ENCODE data around the gene ASIC1. TPM values are rescaled to one million over a fixed set of nuclear protein-coding genes. Genes with fewer than 3 reads are reported as not detected.

Gene ASIC1
- total RNA-seq, 3 donors from 2014 or later: 2.8 to 8.4 (median 7.7) TPM

Other genes starting within 250 kb of the ASIC1 start
- 1 to 10 TPM; 6.3 to 7.7 (median 6.8) TPM for gene NCKAP5L, start 229.2 kb upstream of the ASIC1 start, total RNA-seq
- gene BCDIN3D, start 214.5 kb upstream of the ASIC1 start, total RNA-seq: 1 to 10 TPM; 4.2 to 6.0 (median 4.3) TPM
- gene FAIM2, start 153.7 kb upstream of the ASIC1 start, total RNA-seq: under 1 TPM in 2 of 3 donors, not detected in 1; 0.16 to 0.54 TPM
- gene AQP2, start 106.9 kb upstream of the ASIC1 start, total RNA-seq: not detected
- gene AQP5, start 95.7 kb upstream of the ASIC1 start, total RNA-seq: not detected
- not detected for gene AQP6, start 84.6 kb upstream of the ASIC1 start, total RNA-seq
- 10 to 100 TPM; 22.6 to 26.0 (median 25.6) TPM for gene RACGAP1, start 32.1 kb upstream of the ASIC1 start, total RNA-seq
- 10 to 100 TPM; 85.8 to 99.4 (median 97.6) TPM for gene SMARCD1, start 27.7 kb downstream of the ASIC1 start, total RNA-seq
- gene GPD1, start 46.4 kb downstream of the ASIC1 start, total RNA-seq: 1 to 10 TPM in 1 of 3 donors, under 1 TPM in 2; 0.60 to 1.2 (median 0.87) TPM
- gene COX14, start 54.6 kb downstream of the ASIC1 start, total RNA-seq: 10 to 100 TPM; 45.9 to 50.1 (median 46.5) TPM
- gene CERS5, start 109.8 kb downstream of the ASIC1 start, total RNA-seq: 10 to 100 TPM; 39.0 to 48.0 (median 39.0) TPM
- gene LIMA1, start 225.9 kb downstream of the ASIC1 start, total RNA-seq: 10 to 100 TPM; 31.6 to 56.4 (median 48.9) TPM

All from activated T-cell treated with anti-CD3 and anti-CD28 coated beads, Interleukin-2, amount 50 U/mL, for 4 hours (primary cell).